ENCODE measurements around the gene PGAM5.

- TF ChIP-seq RFX5 (IDR thresholded peaks at IDR 0.05) (no peak), POLR2AphosphoS2 (conservative IDR thresholded peaks at IDR 0.05; ENCODE audit: low read length) (no peak), NFE2L2 (conservative IDR thresholded peaks at IDR 0.05; ENCODE audit: low read length) (no peak), ZSCAN20 (CRISPR knock-in tag; IDR thresholded peaks at IDR 0.05) (no peak), CTCF (IDR thresholded peaks at IDR 0.05) (no peak), EP300 (IDR thresholded peaks at IDR 0.05) (no peak), MAZ (IDR thresholded peaks at IDR 0.05; ENCODE audit: borderline replicate concordance, low read depth, low read length) (no peak)
Observed at GRCh38 chr12:132717531-132718387, 7.1 kb downstream of the PGAM5 start.
